Cardiac fibroblast (primary cell): ENCODE measurements around the gene ARPC5L.
"Not testable (repeated sequence)": the region's sequence is repeated elsewhere in the genome, so short reads cannot be mapped to it uniquely, and the experiment has no call there.

Experiments used
- DNase-seq, 2 donors: peaks; one replicate each; pipeline versions ENCODE4 v3.0.0 to v3.0.0-alpha.2; 2010; ENCODE audit warnings: low read depth in 2 of 2
- H3K4me3 ChIP-seq, 2 donors: replicated peaks in 1 of 2; 1 replicate in 1 of 2; 2 replicates in 1 of 2; pipeline ENCODE4 v1.5.1; 2011; ENCODE audit warnings: low read depth in 2 of 2, low read length in 2 of 2, mild to moderate bottlenecking in 2 of 2, moderate library complexity in 1 of 2
- CTCF ChIP-seq: IDR thresholded peaks from one replicate; pipeline ENCODE4 v1.5.1; 2011; ENCODE audit warnings: low read depth, mild to moderate bottlenecking, low read length, inconsistent platforms

ARPC5L gene

GRCh38 chr9:124908098-124908497 lies 46.2 kb downstream of the ARPC5L start:
- TF ChIP-seq CTCF: no peak
- no peak for DNase-seq
- H3K4me3 ChIP-seq: no peak overlapping the region

- no peak for DNase-seq
- no peak overlapping the region for H3K4me3 ChIP-seq
- no peak for TF ChIP-seq CTCF
These were observed 49.8 kb downstream of the ARPC5L start for GRCh38 chr9:124911766-124912165.

- no peak for TF ChIP-seq CTCF
- no peak for DNase-seq
- no peak overlapping the region for H3K4me3 ChIP-seq
These were observed 51.4 kb downstream of the ARPC5L start for GRCh38 chr9:124913378-124913777.

- H3K4me3 ChIP-seq: no peak overlapping the region
- DNase-seq: no peak
- no peak for TF ChIP-seq CTCF
These were observed 52.9 kb downstream of the ARPC5L start for GRCh38 chr9:124914753-124915405.

- DNase-seq: peak; percentile 35 to 54
- H3K4me3 ChIP-seq: not testable (repeated sequence)
These were observed 58.5 kb downstream of the ARPC5L start for GRCh38 chr9:124920394-124920793.
